HepG2 (cell line): ENCODE data around the gene GPBAR1. TPM values are rescaled to one million over a fixed set of nuclear protein-coding genes. Genes with fewer than 3 reads are reported as not detected.

Source experiments
- AGO2 ChIP-seq: fragments of 200-400 bp; formaldehyde crosslinking; optimal IDR thresholded peaks from 2 replicates; pipeline ENCODE3; 2017; ENCODE audit warnings: mild to moderate bottlenecking, low read depth, low read length, moderate library complexity
- MED8 ChIP-seq: sonication (generic); formaldehyde crosslinking; IDR thresholded peaks from 2 replicates; pipeline ENCODE4 v1.8.1; 2023; ENCODE audit warnings: mild to moderate bottlenecking, missing genetic modification reagents; ENCODE audit not compliant: insufficient replicate concordance
- RAD51 ChIP-seq: fragments of 450-650 bp; IDR thresholded peaks from 2 replicates; pipeline ENCODE4 v1.6.1; 2016; ENCODE audit warnings: borderline replicate concordance
- ZBTB38 ChIP-seq: sonication (generic); formaldehyde crosslinking; IDR thresholded peaks from 2 replicates; pipeline ENCODE4 v1.5.1; 2020; ENCODE audit warnings: mild to moderate bottlenecking, missing genetic modification reagents
- ZBTB7A ChIP-seq: sonication (generic); formaldehyde crosslinking; IDR thresholded peaks from 2 replicates; pipeline ENCODE4 v1.8.0; 2022; ENCODE audit warnings: mild to moderate bottlenecking, missing genetic modification reagents
- ZNF224 ChIP-seq: sonication (generic); formaldehyde crosslinking; IDR thresholded peaks from 2 replicates; pipeline ENCODE4 v1.5.0; 2020; ENCODE audit warnings: mild to moderate bottlenecking, missing genetic modification reagents
- ZNF768 ChIP-seq: sonication (generic); formaldehyde crosslinking; IDR thresholded peaks from 2 replicates; pipeline ENCODE4 v1.4.0; 2020; ENCODE audit warnings: missing genetic modification reagents
- ZNF788 ChIP-seq: sonication (generic); formaldehyde crosslinking; IDR thresholded peaks from 2 replicates; pipeline ENCODE4 v1.5.0; 2020; ENCODE audit warnings: mild to moderate bottlenecking, missing genetic modification reagents, borderline replicate concordance
- ZSCAN29 ChIP-seq: sonication (generic); formaldehyde crosslinking; conservative IDR thresholded peaks from 2 replicates; pipeline ENCODE4 v1.4.0; 2020; ENCODE audit warnings: mild to moderate bottlenecking, missing genetic modification reagents
- polyA plus RNA-seq, 8 experiments: library from polyadenylated mRNA; depleted of rRNA in 3 of 8; stranded (reverse) in 7 of 8; unstranded in 1 of 8; fragments of >200 nt; fragmentation: Illumina TruSeq in 4 of 8; extraction: Trizol in 4 of 8; gene quantifications; 2 replicates each; pipeline versions ENCODE4 v1.2.1 to v1.2.3, GENCODE V29; 2011 to 2016; ENCODE audit warnings: low read depth in 4 of 8, missing spikeins in 1 of 8, mixed read lengths in 1 of 8; ENCODE audit not compliant: insufficient read depth in 1 of 8
- total RNA-seq, 5 experiments: library from RNA; depleted of rRNA; stranded (reverse); fragments of >200 nt; fragmentation: Illumina TruSeq; extraction: Trizol; gene quantifications; 2 replicates each; pipeline ENCODE4 v1.2.3, GENCODE V29; 2016; ENCODE audit warnings: low read depth in 1 of 5
- TF ChIP-seq, protein P1 (sequence below): fragments of 450-650 bp; IDR thresholded peaks from 2 replicates; pipeline ENCODE4 v1.6.1; 2017
- TF ChIP-seq, protein P2 (sequence below): sonication (generic); formaldehyde crosslinking; IDR thresholded peaks from 2 replicates; pipeline ENCODE4 v1.5.0; 2020; ENCODE audit warnings: mild to moderate bottlenecking, missing genetic modification reagents, borderline replicate concordance
- TF ChIP-seq, protein P3 (sequence below): sonication (generic); formaldehyde crosslinking; IDR thresholded peaks from 2 replicates; pipeline ENCODE4 v1.4.0; 2020; ENCODE audit warnings: missing genetic modification reagents

The GPBAR1 gene
- total and polyA plus RNA-seq, 2 of the 13 experiments (the other 11 are each of a cell fraction or from before 2014, with no cell fraction given): 0.05 to 0.09 TPM

DNA sequence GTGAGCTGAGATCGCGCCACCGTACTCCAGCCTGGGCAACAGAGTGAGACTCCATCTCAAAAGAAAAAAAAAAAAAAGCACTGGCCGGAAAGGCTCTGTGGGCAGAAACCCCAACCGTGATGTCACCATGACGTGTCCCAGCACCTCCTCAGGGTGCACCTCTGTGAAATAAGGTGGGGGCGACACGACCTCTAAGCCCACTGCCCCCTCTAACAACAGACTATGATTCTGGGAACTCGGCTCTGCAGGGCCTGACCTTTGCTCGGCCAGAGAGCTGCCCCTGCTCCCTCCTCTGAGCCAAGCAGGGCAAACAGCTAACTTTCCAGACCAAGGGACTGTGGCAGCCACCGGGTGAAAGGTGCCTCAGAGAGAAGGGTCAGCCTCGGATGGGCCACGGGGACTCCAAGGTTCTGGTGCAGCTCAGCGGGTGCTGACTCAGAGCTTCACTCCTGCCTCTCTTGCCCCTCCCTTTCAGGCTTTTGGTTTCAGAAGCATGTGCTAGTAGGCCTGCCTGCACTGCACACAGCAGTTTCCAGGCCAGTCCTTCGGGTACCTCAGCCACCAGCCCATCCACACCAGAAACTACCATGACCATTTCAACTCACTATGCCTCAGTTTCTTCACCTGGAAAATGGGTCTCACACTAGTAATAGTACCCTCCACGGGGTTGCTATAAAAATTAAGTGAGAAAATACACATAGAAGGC is 23.4 kb downstream of the GPBAR1 start (continued):
- TF ChIP-seq, protein P1, sequence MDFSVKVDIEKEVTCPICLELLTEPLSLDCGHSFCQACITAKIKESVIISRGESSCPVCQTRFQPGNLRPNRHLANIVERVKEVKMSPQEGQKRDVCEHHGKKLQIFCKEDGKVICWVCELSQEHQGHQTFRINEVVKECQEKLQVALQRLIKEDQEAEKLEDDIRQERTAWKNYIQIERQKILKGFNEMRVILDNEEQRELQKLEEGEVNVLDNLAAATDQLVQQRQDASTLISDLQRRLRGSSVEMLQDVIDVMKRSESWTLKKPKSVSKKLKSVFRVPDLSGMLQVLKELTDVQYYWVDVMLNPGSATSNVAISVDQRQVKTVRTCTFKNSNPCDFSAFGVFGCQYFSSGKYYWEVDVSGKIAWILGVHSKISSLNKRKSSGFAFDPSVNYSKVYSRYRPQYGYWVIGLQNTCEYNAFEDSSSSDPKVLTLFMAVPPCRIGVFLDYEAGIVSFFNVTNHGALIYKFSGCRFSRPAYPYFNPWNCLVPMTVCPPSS: no peak
- no peak for TF ChIP-seq MED8 (CRISPR knock-in tag)
- TF ChIP-seq AGO2: peak; percentile 42
- peak; percentile 75 for TF ChIP-seq ZBTB38 (CRISPR knock-in tag)
- TF ChIP-seq ZNF224 (CRISPR knock-in tag): no peak
- TF ChIP-seq ZSCAN29: no peak
- TF ChIP-seq, protein P2, sequence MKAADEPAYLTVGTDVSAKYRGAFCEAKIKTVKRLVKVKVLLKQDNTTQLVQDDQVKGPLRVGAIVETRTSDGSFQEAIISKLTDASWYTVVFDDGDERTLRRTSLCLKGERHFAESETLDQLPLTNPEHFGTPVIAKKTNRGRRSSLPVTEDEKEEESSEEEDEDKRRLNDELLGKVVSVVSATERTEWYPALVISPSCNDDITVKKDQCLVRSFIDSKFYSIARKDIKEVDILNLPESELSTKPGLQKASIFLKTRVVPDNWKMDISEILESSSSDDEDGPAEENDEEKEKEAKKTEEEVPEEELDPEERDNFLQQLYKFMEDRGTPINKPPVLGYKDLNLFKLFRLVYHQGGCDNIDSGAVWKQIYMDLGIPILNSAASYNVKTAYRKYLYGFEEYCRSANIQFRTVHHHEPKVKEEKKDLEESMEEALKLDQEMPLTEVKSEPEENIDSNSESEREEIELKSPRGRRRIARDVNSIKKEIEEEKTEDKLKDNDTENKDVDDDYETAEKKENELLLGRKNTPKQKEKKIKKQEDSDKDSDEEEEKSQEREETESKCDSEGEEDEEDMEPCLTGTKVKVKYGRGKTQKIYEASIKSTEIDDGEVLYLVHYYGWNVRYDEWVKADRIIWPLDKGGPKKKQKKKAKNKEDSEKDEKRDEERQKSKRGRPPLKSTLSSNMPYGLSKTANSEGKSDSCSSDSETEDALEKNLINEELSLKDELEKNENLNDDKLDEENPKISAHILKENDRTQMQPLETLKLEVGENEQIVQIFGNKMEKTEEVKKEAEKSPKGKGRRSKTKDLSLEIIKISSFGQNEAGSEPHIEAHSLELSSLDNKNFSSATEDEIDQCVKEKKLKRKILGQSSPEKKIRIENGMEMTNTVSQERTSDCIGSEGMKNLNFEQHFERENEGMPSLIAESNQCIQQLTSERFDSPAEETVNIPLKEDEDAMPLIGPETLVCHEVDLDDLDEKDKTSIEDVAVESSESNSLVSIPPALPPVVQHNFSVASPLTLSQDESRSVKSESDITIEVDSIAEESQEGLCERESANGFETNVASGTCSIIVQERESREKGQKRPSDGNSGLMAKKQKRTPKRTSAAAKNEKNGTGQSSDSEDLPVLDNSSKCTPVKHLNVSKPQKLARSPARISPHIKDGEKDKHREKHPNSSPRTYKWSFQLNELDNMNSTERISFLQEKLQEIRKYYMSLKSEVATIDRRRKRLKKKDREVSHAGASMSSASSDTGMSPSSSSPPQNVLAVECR (CRISPR knock-in tag): peak; percentile 41; the same call in 1 of the 2 replicates
- peak; percentile 76; the same call in 1 of the 2 replicates for TF ChIP-seq ZNF768 (CRISPR knock-in tag)
- peak; percentile 69; the same call in 1 of the 2 replicates for TF ChIP-seq ZNF788 (CRISPR knock-in tag)
- TF ChIP-seq ZBTB7A (CRISPR knock-in tag): peak; percentile 88; the same call in 1 of the 2 replicates
- TF ChIP-seq RAD51: no peak
- TF ChIP-seq, protein P3, sequence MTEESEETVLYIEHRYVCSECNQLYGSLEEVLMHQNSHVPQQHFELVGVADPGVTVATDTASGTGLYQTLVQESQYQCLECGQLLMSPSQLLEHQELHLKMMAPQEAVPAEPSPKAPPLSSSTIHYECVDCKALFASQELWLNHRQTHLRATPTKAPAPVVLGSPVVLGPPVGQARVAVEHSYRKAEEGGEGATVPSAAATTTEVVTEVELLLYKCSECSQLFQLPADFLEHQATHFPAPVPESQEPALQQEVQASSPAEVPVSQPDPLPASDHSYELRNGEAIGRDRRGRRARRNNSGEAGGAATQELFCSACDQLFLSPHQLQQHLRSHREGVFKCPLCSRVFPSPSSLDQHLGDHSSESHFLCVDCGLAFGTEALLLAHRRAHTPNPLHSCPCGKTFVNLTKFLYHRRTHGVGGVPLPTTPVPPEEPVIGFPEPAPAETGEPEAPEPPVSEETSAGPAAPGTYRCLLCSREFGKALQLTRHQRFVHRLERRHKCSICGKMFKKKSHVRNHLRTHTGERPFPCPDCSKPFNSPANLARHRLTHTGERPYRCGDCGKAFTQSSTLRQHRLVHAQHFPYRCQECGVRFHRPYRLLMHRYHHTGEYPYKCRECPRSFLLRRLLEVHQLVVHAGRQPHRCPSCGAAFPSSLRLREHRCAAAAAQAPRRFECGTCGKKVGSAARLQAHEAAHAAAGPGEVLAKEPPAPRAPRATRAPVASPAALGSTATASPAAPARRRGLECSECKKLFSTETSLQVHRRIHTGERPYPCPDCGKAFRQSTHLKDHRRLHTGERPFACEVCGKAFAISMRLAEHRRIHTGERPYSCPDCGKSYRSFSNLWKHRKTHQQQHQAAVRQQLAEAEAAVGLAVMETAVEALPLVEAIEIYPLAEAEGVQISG (CRISPR knock-in tag): 0 out of 2 replicates have a peak, but pooled peaks have one; percentile 34
